ENCODE data around the gene SLC6A4.

DNA sequence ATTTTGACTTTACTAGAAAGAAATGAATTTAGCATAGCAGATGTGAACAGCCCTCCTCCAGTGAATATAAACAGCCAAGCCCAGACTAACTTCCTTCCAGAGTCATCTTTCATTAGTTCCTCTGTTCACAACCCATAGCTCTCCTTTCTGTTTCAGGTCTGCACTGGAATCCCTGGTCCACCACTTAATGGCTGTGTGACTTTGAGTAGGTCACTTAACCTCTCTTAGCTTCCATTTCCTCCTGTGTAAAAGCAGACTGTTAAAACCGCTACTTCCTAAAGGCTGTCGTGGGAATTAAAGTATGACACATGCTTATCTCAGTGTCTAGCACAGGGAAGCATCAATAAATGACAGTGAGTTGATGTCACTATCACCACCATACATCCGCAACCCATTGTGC is 7.5 kb downstream of the SLC6A4 start:
- TF ChIP-seq, protein P1, sequence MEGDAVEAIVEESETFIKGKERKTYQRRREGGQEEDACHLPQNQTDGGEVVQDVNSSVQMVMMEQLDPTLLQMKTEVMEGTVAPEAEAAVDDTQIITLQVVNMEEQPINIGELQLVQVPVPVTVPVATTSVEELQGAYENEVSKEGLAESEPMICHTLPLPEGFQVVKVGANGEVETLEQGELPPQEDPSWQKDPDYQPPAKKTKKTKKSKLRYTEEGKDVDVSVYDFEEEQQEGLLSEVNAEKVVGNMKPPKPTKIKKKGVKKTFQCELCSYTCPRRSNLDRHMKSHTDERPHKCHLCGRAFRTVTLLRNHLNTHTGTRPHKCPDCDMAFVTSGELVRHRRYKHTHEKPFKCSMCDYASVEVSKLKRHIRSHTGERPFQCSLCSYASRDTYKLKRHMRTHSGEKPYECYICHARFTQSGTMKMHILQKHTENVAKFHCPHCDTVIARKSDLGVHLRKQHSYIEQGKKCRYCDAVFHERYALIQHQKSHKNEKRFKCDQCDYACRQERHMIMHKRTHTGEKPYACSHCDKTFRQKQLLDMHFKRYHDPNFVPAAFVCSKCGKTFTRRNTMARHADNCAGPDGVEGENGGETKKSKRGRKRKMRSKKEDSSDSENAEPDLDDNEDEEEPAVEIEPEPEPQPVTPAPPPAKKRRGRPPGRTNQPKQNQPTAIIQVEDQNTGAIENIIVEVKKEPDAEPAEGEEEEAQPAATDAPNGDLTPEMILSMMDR (IDR thresholded peaks at IDR 0.05; ENCODE audit: extremely low read depth in 1 of 2, insufficient read depth in 1 of 2, low read depth in 1 of 2, low read length in 2 of 2): no peak
- no peak for TF ChIP-seq POLR2A (IDR thresholded peaks at IDR 0.05; ENCODE audit: low read depth, low read length)
